Measurements from ENCODE around the gene ADAMTS16.

ADAMTS16 gene

GRCh38 chr5:5297432-5298067 lies 157.4 kb downstream of the ADAMTS16 start:
- no peak overlapping the region for H3K4me3 ChIP-seq (ENCODE audit: low read depth, low read length)
- no peak for TF ChIP-seq CTCF (IDR thresholded peaks at IDR 0.05; ENCODE audit: borderline replicate concordance, insufficient read depth, low read depth, low read length)

DNA sequence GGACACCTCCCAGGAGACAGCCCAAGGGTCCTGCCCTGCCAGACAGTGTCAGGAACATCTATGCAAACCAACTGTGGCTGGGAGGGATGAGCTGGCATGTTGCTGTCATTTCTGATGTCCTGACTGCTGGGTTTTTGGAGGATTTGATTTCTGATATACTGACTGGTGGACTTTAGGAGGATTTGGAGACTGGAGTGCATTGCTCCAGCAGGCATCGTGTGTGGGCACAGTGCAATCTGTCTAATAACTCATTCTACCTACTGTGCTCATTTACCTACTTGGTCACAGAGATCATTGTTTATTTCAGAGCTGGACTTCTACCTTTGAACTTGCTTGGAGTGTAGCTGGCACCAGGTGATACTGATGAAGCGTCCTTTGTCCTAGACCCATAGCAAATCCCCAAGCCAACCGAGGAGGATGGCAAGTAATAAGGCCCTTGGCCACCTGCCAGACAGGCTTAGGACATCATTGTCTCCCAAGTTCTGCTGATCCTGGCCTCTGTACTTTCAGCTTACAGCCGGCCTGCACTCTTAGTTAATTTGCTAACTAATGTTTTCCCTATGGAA lies 158.0 kb downstream of the ADAMTS16 start:
- no peak for TF ChIP-seq CTCF (IDR thresholded peaks at IDR 0.05; ENCODE audit: borderline replicate concordance, insufficient read depth, low read depth, low read length)
- H3K4me3 ChIP-seq (ENCODE audit: low read depth, low read length) = no peak overlapping the region

DNA sequence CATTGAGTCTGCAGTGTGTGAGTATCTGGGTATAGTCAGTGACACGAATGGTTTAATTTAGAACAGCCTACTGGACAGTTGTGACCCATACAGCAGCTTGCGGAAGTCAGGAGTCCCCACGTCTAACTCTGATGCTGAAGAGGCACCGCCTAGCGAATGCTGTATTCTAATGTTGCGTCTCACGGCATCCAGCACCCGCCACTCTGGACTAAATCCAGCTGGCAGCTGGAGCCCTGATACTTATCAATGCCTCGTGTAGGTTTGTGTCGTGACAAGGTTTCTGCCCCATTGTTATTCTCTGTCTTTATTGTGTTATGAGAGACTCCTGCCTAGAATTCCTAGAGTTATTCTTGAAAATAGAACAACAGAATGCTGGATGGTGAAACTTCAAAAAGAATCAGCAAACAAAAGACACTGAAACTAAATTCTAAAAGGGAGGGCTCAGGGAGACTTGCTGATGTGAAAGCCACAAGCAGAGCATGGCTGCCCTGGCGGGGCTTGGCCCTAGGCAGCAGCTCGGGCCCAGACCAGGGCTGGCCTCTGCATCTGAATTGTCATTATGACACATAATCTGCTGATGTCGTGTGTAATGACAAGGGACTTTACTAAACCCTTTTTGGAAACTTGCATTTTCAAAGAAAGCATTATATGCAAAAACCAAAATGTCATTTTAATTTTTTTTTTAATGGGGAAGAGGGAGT lies 158.9 kb downstream of the ADAMTS16 start:
- H3K4me3 ChIP-seq (ENCODE audit: low read depth, low read length) = no peak overlapping the region
- TF ChIP-seq CTCF (IDR thresholded peaks at IDR 0.05; ENCODE audit: borderline replicate concordance, insufficient read depth, low read depth, low read length) = no peak

DNA sequence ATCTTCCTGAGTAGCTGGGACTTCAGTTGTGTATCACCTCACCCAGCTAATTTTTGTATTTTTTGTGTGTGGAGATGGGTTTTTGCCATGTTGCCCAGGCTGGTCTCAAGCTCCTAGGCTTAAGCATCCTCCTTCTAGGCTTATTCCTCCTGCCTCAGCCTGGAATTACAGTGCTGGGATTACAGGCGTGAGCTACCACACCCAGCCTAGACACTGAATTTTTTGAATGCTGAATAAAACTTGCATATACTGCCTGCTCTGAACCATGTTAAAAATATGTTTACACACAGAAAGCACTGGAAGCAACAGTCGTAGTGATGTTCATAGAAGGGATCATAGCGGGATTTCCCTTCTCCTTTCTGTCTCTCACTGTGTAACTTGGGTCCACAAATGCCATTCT lies 161.0 kb downstream of the ADAMTS16 start:
- no peak for TF ChIP-seq CTCF (IDR thresholded peaks at IDR 0.05; ENCODE audit: borderline replicate concordance, insufficient read depth, low read depth, low read length)

DNA sequence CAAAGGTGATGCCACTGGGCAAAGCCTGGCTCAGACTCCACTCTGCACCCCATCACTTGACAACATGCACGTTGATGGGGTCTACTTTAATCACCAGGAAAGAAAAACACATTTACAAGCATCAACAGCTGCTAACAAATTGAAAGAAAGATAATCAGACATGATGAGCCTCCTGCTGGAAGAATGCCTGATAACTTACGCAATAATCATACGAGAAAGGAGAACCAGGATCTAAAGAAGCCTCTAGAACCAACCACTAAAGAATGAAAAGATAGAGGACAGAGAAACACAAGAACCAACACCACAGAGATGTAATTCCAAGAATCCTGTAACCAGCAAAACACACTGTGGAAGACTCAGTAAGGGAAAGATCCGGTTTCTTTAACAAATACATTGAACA lies 162.1 kb downstream of the ADAMTS16 start:
- no peak overlapping the region for H3K4me3 ChIP-seq (ENCODE audit: low read depth, low read length)
- no peak for TF ChIP-seq CTCF (IDR thresholded peaks at IDR 0.05; ENCODE audit: borderline replicate concordance, insufficient read depth, low read depth, low read length)

More for the DNA sequence above, 161.0 kb downstream of the ADAMTS16 start:
- no peak overlapping the region for H3K4me3 ChIP-seq (ENCODE audit: low read depth, low read length)

DNA sequence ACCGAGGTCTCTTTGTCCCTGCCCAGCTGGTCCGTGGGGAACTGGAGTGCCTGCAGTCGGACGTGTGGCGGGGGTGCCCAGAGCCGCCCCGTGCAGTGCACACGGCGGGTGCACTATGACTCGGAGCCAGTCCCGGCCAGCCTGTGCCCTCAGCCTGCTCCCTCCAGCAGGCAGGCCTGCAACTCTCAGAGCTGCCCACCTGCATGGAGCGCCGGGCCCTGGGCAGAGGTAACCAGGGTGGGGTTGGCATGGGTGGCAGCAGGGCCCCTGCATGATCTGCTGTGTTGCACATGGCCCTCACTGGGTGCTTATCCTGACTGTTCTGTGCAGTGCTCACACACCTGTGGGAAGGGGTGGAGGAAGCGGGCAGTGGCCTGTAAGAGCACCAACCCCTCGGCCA lies 163.1 kb downstream of the ADAMTS16 start:
- H3K4me3 ChIP-seq (ENCODE audit: low read depth, low read length) = no peak overlapping the region
- TF ChIP-seq CTCF (IDR thresholded peaks at IDR 0.05; ENCODE audit: borderline replicate concordance, insufficient read depth, low read depth, low read length) = no peak

Data from GM12875 (cell line).